WTC11 (cell line): ENCODE results near the gene SYCN.

Experiments
- AFF4 ChIP-seq: sonication (generic); formaldehyde crosslinking; IDR thresholded peaks from 2 replicates; pipeline ENCODE4 v1.8.1; 2023; ENCODE audit warnings: mild to moderate bottlenecking, missing genetic modification reagents, borderline replicate concordance
- ATF3 ChIP-seq: sonication (generic); formaldehyde crosslinking; conservative IDR thresholded peaks from 2 replicates; pipeline ENCODE4 v1.8.1; 2022; ENCODE audit warnings: mild to moderate bottlenecking, missing genetic modification reagents
- ATF6 ChIP-seq: sonication (generic); formaldehyde crosslinking; IDR thresholded peaks from 2 replicates; pipeline ENCODE4 v1.8.1; 2023; ENCODE audit warnings: mild to moderate bottlenecking, missing genetic modification reagents
- CTCF ChIP-seq: fragments of 200-600 bp; IDR thresholded peaks from 2 replicates; pipeline ENCODE4 v1.8.0; 2022; ENCODE audit warnings: antibody characterized with exemption
- E2F5 ChIP-seq: sonication (generic); formaldehyde crosslinking; IDR thresholded peaks from 2 replicates; pipeline ENCODE4 v1.8.1; 2022; ENCODE audit warnings: mild to moderate bottlenecking, moderate library complexity, missing genetic modification reagents
- ETV6 ChIP-seq: sonication (generic); formaldehyde crosslinking; IDR thresholded peaks from 2 replicates; pipeline ENCODE4 v1.8.1; 2022; ENCODE audit warnings: mild to moderate bottlenecking, missing genetic modification reagents
- FOXP1 ChIP-seq: sonication (generic); formaldehyde crosslinking; IDR thresholded peaks from 2 replicates; pipeline ENCODE4 v1.8.0; 2022; ENCODE audit warnings: missing genetic modification reagents, mild to moderate bottlenecking, moderate library complexity, borderline replicate concordance
- HMGXB4 ChIP-seq: sonication (generic); formaldehyde crosslinking; IDR thresholded peaks from 2 replicates; pipeline ENCODE4 v1.8.1; 2023; ENCODE audit warnings: mild to moderate bottlenecking, moderate library complexity, missing genetic modification reagents
- JUN ChIP-seq: sonication (generic); formaldehyde crosslinking; IDR thresholded peaks from 2 replicates; pipeline ENCODE4 v1.8.0; 2023; ENCODE audit warnings: mild to moderate bottlenecking, missing genetic modification reagents
- NFE2L1 ChIP-seq: sonication (generic); formaldehyde crosslinking; IDR thresholded peaks from 2 replicates; pipeline ENCODE4 v1.8.1; 2023; ENCODE audit warnings: missing genetic modification reagents
- TCF7 ChIP-seq: sonication (generic); formaldehyde crosslinking; IDR thresholded peaks from 2 replicates; pipeline ENCODE4 v1.8.0; 2022; ENCODE audit warnings: mild to moderate bottlenecking, low read depth, missing genetic modification reagents, moderate library complexity
- ZNF121 ChIP-seq: sonication (generic); formaldehyde crosslinking; IDR thresholded peaks from 2 replicates; pipeline ENCODE4 v1.8.0; 2023; ENCODE audit warnings: missing genetic modification reagents

- TF ChIP-seq ETV6 = no peak
- no peak for TF ChIP-seq CTCF
- TF ChIP-seq HMGXB4 (CRISPR knock-in tag) = no peak
- TF ChIP-seq AFF4 = no peak
- no peak for TF ChIP-seq JUN
- TF ChIP-seq FOXP1 (CRISPR knock-in tag) = no peak
- no peak for TF ChIP-seq TCF7 (CRISPR knock-in tag)
- TF ChIP-seq ZNF121 (CRISPR knock-in tag) = no peak
- no peak for TF ChIP-seq ATF6 (CRISPR knock-in tag)
- TF ChIP-seq E2F5 (CRISPR knock-in tag) = no peak
- TF ChIP-seq NFE2L1 (CRISPR knock-in tag) = no peak
- TF ChIP-seq ATF3 = no peak
These were observed 3.8 kb downstream of the SYCN start for GRCh38 chr19:39200066-39200802.
